NCI-H146 treated with DMSO at 0.1 percent for 48 hours (cell line): ENCODE measurements around the gene RERE.

Experiments
- DNase-seq: peaks from one replicate; lab custom pipeline; 2025; ENCODE audit not compliant: unreplicated experiment; lab: John Stamatoyannopoulos, UW

The RERE gene

GRCh38 chr1:8344893-8345507 lies 472.4 kb downstream of the RERE start:
- DNase-seq, result no peak

- no peak for DNase-seq
Observed at GRCh38 chr1:8343464-8344001, 473.9 kb downstream of the RERE start.

GRCh38 chr1:8343044-8343443 lies 474.4 kb downstream of the RERE start:
- DNase-seq, result no peak

- DNase-seq, result no peak
Observed at GRCh38 chr1:8342325-8342724, 475.1 kb downstream of the RERE start.

GRCh38 chr1:8340448-8340847 lies 477.0 kb downstream of the RERE start:
- peak; percentile 18 for DNase-seq

- no peak for DNase-seq
Observed at GRCh38 chr1:8339203-8339600, 478.2 kb downstream of the RERE start.

- no peak for DNase-seq
Observed at GRCh38 chr1:8338526-8339202, 478.8 kb downstream of the RERE start.

- no peak for DNase-seq
Observed at GRCh38 chr1:8337776-8338525, 479.5 kb downstream of the RERE start.

GRCh38 chr1:8335246-8335645 lies 482.2 kb downstream of the RERE start:
- no peak for DNase-seq

- no peak for DNase-seq
Observed at GRCh38 chr1:8334106-8334851, 483.2 kb downstream of the RERE start.

GRCh38 chr1:8333246-8333987 lies 484.0 kb downstream of the RERE start:
- DNase-seq, result no peak

- DNase-seq, result no peak
Observed at GRCh38 chr1:8332806-8333205, 484.6 kb downstream of the RERE start.

GRCh38 chr1:8330271-8331125 lies 486.9 kb downstream of the RERE start:
- no peak for DNase-seq

GRCh38 chr1:8329858-8330257 lies 487.6 kb downstream of the RERE start:
- DNase-seq, result no peak

- DNase-seq, result no peak
Observed at GRCh38 chr1:8329439-8329838, 488.0 kb downstream of the RERE start.

- DNase-seq, result no peak
Observed at GRCh38 chr1:8328271-8328670, 489.2 kb downstream of the RERE start.

GRCh38 chr1:8326265-8326664 lies 491.2 kb downstream of the RERE start:
- no peak for DNase-seq

- DNase-seq, result no peak
Observed at GRCh38 chr1:8325771-8326170, 491.7 kb downstream of the RERE start.

- no peak for DNase-seq
Observed at GRCh38 chr1:8324176-8324810, 493.1 kb downstream of the RERE start.
